ENCODE results near the gene MAST4. TPM values are rescaled to one million over a fixed set of nuclear protein-coding genes. Genes with fewer than 3 reads are reported as not detected.

MAST4 gene
- total and polyA plus RNA-seq, 2 of the 8 experiments (the other 6 are each of a cell fraction or from before 2014, with no cell fraction given) = 1.5 to 2.6 TPM

GRCh38 chr5:67216564-67216963, 620.4 kb downstream of the MAST4 start:
- H3K9me3 ChIP-seq (ENCODE audit: insufficient read depth in 2 of 2, low read depth in 1 of 2, low read length in 1 of 2) = no peaks in the 10 kb centered on the region
- H3K27me3 ChIP-seq (replicated peaks in 1 of 4; ENCODE audit: control insufficient read depth in 3 of 4, extremely low read depth in 1 of 4, insufficient read depth in 3 of 4, low read length in 3 of 4) = no peaks in the 10 kb centered on the region
- 94% methylated on average over 1 of the region's 1 CpG; no CpG with 5 or more reads in 1 of the 2 experiments for WGBS, 2 experiments (ENCODE audit: extremely low coverage in 1 of 2, insufficient coverage in 1 of 2, insufficient read length in 1 of 2, insufficient replicate concordance in 2 of 2, low coverage in 1 of 2, low lambda C conversion rate in 2 of 2, missing lambda C conversion rate in 1 of 2)
- H2AFZ ChIP-seq (ENCODE audit: low read length) = no peak overlapping the region
- FAIRE-seq (no peak), DNase-seq (ENCODE audit: low read depth in 1 of 2, low spot score in 2 of 2) (no peak)
- no peak overlapping the region for H2BK15ac ChIP-seq (ENCODE audit: low read length)
- H3K23me2 ChIP-seq (ENCODE audit: low read depth, low read length) = peaks cover 2% of the 10 kb centered on the region; the same call in 1 of the 2 replicates
- no peak overlapping the region for H4K91ac ChIP-seq (replicated peaks; ENCODE audit: insufficient read length, low read length)
- no peak overlapping the region for H3K4me3 ChIP-seq (ENCODE audit: extremely low read depth in 1 of 4, insufficient read depth in 2 of 4, low read depth in 3 of 4, low read length in 4 of 4)
- H2BK5ac ChIP-seq (ENCODE audit: low read depth, low read length) = no peak overlapping the region
- H3K56ac ChIP-seq (replicated peaks; ENCODE audit: insufficient read length, low read depth, low read length) = no peak overlapping the region
- H3K14ac ChIP-seq (ENCODE audit: insufficient read length) = no peak overlapping the region
- H3K36me3 ChIP-seq (ENCODE audit: control insufficient read depth in 2 of 4, insufficient read depth in 4 of 4, low read length in 3 of 4) = no peaks in the 10 kb centered on the region
- no peak overlapping the region for H4K8ac ChIP-seq (ENCODE audit: extremely low read depth, insufficient read depth, low read length)
- no peaks in the 10 kb centered on the region for H4K20me1 ChIP-seq (replicated peaks in 1 of 2; ENCODE audit: control insufficient read depth in 1 of 2, insufficient read depth in 2 of 2, low read length in 2 of 2)
- H2BK20ac ChIP-seq (ENCODE audit: low read length) = no peak overlapping the region
- no peaks in the 10 kb centered on the region for H3K79me1 ChIP-seq (ENCODE audit: low read depth, low read length)
- H3K18ac ChIP-seq (ENCODE audit: extremely low read depth, low read length) = no peak overlapping the region
- H3K4me2 ChIP-seq (ENCODE audit: insufficient read depth in 1 of 2, low read depth in 2 of 2, low read length in 2 of 2) = no peak overlapping the region
- no peak overlapping the region for H3K4ac ChIP-seq (replicated peaks; ENCODE audit: insufficient read length, low read depth, low read length)
- ChIA-PET POLR2A (ENCODE audit: partially characterized antibody) (no interaction called here), CTCF (ENCODE audit: partially characterized antibody) (interaction anchor here (1.0 kb wide), 2 partner anchors 11 to 67 kb away, joined by 3 to 5 read pairs; no protein-coding TSS in a partner anchor)
- H2BK12ac ChIP-seq (ENCODE audit: low read depth, low read length) = no peak overlapping the region
- H3K23ac ChIP-seq (ENCODE audit: insufficient read length) = no peak overlapping the region
- H3K79me2 ChIP-seq (ENCODE audit: control insufficient read depth in 1 of 2, insufficient read depth in 2 of 2, low read length in 2 of 2) = no peaks in the 10 kb centered on the region
- no peak overlapping the region for H3K9ac ChIP-seq (replicated peaks in 1 of 4; ENCODE audit: extremely low read depth in 1 of 4, low read depth in 3 of 4, low read length in 3 of 4)
- H4K5ac ChIP-seq (ENCODE audit: insufficient read length, low read depth, low read length) = no peak overlapping the region
- H2AK5ac ChIP-seq (ENCODE audit: low read depth, low read length) = no peak overlapping the region
- no peak overlapping the region for H3K27ac ChIP-seq (ENCODE audit: low read depth, low read length)
- no peaks in the 10 kb centered on the region for H3K4me1 ChIP-seq (replicated peaks in 1 of 4; ENCODE audit: control insufficient read depth in 3 of 4, insufficient read depth in 4 of 4, low read length in 3 of 4)
- H2BK120ac ChIP-seq (replicated peaks; ENCODE audit: low read depth, low read length) = no peak overlapping the region
- TF ChIP-seq BCL11A (IDR thresholded peaks at IDR 0.05; ENCODE audit: low read depth in 2 of 2, low read length in 2 of 2) = no peak
- no peak for TF ChIP-seq TCF12 (IDR thresholded peaks at IDR 0.05; ENCODE audit: low read depth, low read length)
- no peak for TF ChIP-seq NANOG (IDR thresholded peaks at IDR 0.05; ENCODE audit: insufficient read depth, low read depth, low read length, poor library complexity, severe bottlenecking)
- no peak for TF ChIP-seq KDM1A (IDR thresholded peaks at IDR 0.05; ENCODE audit: borderline replicate concordance, low read length)
- TF ChIP-seq ATF3 (IDR thresholded peaks at IDR 0.05; ENCODE audit: insufficient read depth, low read depth, low read length) = no peak
- TF ChIP-seq E2F6 (IDR thresholded peaks at IDR 0.05) = no peak
- no peak for TF ChIP-seq POLR2AphosphoS5 (IDR thresholded peaks at IDR 0.05; ENCODE audit: low read depth, low read length)
- TF ChIP-seq EZH2 (IDR thresholded peaks at IDR 0.05; ENCODE audit: low read depth, low read length, severe bottlenecking) = no peak
- no peak for TF ChIP-seq SRF (IDR thresholded peaks at IDR 0.05; ENCODE audit: low read depth, low read length)
- no peak for TF ChIP-seq RBBP5 (IDR thresholded peaks at IDR 0.05; ENCODE audit: borderline replicate concordance, low read depth, low read length)
- no peak for TF ChIP-seq EP300 (IDR thresholded peaks at IDR 0.05; ENCODE audit: borderline replicate concordance in 1 of 2, low read depth in 2 of 2, low read length in 2 of 2)

All from H1 (cell line).